Right ventricle myocardium superior (tissue), 1 donor: Measurements from ENCODE around the gene DYRK1A. TPM values are rescaled to one million over a fixed set of nuclear protein-coding genes. Genes with fewer than 3 reads are reported as not detected.

Source experiments
- ATAC-seq: fragments of 200-7000 bp; cut with Tn5 transposase; one replicate; pipeline ENCODE4 v1.9.1; 2020; ENCODE audit warnings: mild to moderate bottlenecking; ENCODE audit not compliant: poor library complexity
- DNase-seq: peaks from one replicate; pipeline ENCODE4 v3.0.0-alpha.2; 2020
- intact Hi-C: fragments of 100-400 bp; cut with DNase I; formaldehyde crosslinking; loops from one replicate; pipeline ENCODE4 v1.11.2; 2022
- total RNA-seq: library from RNA; stranded (reverse); fragmentation: NEBNext Ultra II Directional; extraction: Animal tissue kit (Norgen Biotek cat#: 25700); gene quantifications from one replicate; pipeline ENCODE4 v1.2.1, GENCODE V29; 2021
- donor health status: DM: no; HTN: yes; CAD: no; lungs with severe emphysema.

Gene DYRK1A
- total RNA-seq, 1 donor from 2014 or later = 62.7 TPM

DNA sequence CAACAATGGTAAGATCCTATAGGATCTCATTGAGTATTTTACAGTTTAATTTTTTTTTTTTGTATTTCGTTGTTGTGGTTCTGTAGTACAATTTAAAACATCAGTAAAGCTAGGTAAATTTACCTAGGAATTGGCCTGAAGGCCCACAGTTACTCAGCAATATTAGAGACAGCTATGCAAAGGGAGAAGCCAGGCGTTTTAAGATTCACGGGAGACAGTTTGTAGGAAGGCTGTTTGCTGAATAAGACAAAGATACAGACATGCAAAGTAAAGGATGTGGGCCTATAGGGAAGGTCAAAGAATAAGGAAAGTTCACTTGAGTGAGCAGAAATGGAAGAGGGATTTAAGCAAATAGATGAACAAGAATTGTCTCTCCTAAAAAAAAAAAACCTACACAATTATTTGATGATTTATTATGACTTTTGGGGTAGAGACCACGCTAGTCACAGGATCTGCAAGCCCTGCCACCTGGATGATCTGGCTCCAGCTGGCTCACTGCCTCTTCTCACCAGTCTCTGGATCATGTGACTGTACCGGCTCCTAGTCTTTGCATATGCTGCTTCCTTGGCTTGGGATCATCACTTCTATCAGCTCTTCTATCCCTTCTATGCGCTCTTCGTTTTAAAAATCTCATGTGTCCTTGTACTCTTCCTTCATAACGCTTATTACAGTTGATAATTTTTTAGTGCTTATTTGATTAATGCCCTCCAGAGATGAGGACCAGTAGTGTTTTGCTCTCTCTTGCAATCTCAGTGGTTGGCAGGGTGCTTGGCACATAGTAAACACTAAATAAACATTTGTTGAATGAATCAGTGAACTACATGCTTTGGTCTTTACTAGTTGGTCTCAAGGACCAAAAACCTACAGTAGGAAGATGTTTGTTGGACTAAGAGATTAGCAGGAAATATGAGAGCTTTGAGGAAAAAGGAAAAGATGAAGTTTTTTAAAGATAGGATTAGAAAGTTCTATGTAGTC is 14.1 kb downstream of the DYRK1A start:
- intact Hi-C loops = loop anchor here (10.0 kb wide), 1 partner anchor 54 kb away; no protein-coding TSS in a partner anchor
- DNase-seq = no peak
- peak; percentile 60 for ATAC-seq

DNA sequence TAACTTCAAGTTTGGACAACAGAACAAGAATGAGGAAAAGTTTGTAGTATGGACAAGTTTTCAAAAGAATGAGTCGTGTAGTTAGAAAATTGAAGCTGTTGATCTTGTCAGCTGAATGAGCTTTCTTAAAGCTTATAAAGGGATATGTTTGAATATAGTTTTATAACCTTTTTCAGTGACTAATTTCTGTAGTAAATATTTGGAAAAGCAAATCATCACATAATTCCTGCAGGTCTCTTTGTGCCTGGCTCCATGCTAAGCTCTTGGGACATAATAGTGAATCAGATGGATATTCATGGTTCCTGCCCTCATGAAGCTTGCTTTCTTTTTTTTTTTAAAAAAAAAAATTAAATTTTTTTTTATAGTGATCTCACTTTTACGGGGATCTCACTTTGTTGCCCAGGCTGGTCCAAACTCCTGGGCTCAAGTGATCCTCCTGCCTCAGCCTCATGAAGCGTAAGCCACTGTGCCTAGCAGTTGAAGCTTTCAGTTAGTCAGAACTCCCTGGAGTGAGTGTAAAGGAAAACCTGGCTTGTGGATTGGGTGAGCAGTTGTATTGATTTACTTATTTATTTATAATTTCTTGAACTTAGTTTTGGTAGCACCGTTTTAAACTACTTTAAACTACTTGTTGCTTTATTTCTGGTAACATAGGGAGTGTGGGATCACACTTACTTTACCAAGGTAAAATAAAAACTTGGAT is 15.5 kb downstream of the DYRK1A start:
- intact Hi-C loops = loop anchor here (10.0 kb wide), 1 partner anchor 53 kb away; no protein-coding TSS in a partner anchor
- DNase-seq (no peak), ATAC-seq (no peak)

- no peak for ATAC-seq
- intact Hi-C loops = loop anchor here (10.0 kb wide), 1 partner anchor 52 kb away; no protein-coding TSS in a partner anchor
These were observed 16.5 kb downstream of the DYRK1A start for GRCh38 chr21:37383086-37383485.

DNA sequence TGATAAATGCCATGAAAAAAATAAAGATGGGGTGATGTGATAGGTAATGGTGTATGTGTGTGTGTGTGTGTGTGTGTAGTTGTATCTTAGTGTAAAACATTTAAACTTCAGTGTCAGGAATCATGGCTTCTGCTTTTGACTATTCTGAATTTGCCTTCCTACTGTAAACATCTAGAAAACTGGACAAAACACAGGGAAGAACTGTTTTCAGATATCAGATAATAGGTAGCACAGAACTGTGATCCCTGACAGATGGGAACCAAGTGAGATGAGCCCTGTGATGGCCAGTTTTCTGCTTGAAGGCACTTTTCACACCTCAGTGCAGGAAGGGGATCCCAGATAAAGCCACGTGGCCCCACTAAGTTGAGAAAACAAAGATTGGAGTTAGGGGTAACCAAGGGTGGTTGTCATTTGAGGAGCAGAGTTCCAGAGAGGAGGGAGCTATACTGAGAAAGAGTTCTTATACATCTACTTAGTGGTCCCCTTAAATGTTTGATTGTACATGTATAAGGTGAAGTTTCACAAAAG is 17.3 kb downstream of the DYRK1A start:
- DNase-seq (no peak), ATAC-seq (no peak)
- intact Hi-C loops = loop anchor here (10.0 kb wide), 1 partner anchor 51 kb away; no protein-coding TSS in a partner anchor

More at GRCh38 chr21:37383086-37383485, 16.5 kb downstream of the DYRK1A start:
- no peak for DNase-seq

DNA sequence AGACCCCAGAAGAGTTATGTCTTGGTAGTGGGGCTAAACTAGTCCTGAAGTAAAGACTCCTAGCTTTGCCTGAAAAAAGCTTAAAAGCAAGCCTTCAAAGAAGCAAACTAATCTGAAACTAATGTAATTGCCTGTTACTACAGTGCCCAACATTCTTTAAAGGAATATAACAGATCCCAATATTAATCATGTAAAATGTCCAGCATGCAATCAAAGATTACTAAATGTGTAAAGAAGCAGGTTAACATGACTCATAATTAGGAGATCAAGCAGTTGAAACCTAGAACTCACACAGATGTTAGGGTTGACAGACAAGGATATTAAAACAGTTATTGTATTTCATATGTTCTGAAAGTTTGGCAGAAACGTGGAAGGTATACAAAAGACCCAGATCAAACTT is 17.8 kb downstream of the DYRK1A start:
- no peak for ATAC-seq
- no peak for DNase-seq
- intact Hi-C loops = loop anchor here (10.0 kb wide), 1 partner anchor 50 kb away; no protein-coding TSS in a partner anchor

DNA sequence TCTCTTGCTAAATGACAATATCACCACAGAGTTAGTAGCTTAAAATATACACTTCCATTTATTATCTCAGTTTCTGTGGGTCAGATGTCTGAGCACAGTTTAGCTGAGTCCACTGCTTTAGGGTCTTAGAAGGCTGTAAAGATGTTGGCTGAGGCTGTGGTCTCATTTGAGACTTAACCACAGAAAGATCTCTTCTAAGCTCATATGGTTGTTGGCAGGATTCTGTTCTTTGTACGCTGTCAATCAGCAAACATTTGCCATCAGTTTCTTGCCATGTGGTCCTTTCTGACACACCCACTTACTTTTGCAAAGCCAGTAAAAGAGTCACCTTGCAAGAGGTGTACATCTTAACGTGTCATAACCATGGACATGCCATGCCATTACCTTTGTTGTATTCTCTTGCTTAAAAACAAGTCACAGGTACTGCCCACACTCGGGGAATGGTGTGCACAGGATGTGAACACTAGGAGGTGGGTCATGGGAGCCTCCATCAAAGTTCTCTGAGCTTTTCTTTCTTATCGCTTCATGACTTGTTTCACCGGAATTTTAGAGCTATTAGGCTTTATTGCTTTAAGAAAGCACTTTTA is 18.7 kb downstream of the DYRK1A start:
- DNase-seq = no peak
- ATAC-seq = no peak
- intact Hi-C loops = loop anchor here (10.0 kb wide), 1 partner anchor 50 kb away; no protein-coding TSS in a partner anchor

DNA sequence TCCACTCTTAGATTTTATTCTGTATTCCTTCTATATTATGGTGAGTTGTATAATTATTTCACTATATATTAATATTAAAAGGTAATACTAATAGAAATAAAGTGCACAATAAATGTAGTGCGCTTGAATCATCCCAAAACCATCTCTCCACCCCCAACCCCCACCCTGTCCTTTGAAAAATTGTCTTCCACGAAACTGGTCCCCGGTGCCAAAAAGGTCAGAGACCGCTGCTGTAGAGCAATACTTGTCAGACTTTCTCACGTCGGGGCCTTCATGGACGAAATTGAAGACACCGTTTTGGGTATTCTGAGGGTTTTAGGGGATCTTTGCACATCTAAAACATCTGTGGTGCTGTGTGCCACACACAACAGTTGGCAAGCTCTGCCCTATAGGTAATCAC is 19.6 kb downstream of the DYRK1A start:
- intact Hi-C loops = loop anchor here (10.0 kb wide), 1 partner anchor 49 kb away; no protein-coding TSS in a partner anchor
- no peak for ATAC-seq
- no peak for DNase-seq

DNA sequence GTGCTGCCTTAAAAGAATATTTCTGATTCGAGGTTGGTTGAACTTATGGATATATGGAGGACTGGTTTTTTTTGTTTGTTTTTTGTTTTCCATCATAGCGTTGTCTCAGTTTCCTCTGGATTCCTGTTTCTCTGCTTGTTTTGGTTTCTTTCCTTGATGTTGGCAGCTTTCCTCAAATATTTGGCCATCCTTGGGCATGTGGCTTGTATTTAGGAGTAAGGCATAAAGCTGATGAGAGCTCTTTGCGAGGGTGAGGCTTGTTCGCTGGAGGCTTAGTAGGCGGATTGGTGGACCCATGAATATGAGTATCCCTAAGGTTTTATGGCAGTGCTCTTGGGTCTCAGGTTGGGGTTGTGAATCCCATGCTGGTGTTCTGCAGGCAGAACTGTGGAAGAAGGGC is 22.9 kb downstream of the DYRK1A start:
- DNase-seq = no peak
- no peak for ATAC-seq
- intact Hi-C loops = loop anchor here (10.0 kb wide), 1 partner anchor 45 kb away; no protein-coding TSS in a partner anchor

- DNase-seq (no peak), ATAC-seq (no peak)
- intact Hi-C loops = no loop called here
These were observed 25.1 kb downstream of the DYRK1A start for GRCh38 chr21:37391666-37392065.

GRCh38 chr21:37392441-37392840 is 25.9 kb downstream of the DYRK1A start:
- intact Hi-C loops = no loop called here
- DNase-seq (no peak), ATAC-seq (no peak)

DNA sequence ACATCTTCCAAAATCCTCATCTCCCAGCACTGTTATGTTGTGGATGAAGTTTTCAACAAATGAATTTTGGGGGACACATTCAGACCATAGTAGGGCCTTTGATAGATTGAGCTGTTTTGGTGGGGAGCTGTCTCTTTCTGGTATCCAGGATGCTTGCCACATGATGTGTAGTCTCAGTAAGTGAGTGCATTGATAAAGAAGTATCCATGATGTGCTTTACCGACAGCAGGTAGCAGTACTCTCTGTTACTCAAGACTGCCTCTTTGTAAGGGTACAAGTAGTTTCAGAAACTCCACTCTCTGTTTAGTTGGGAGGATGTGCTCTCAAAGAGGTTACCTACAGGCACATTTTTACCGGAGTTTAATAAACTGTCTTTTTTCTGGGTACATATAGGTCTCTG is 26.5 kb downstream of the DYRK1A start:
- DNase-seq (no peak), ATAC-seq (no peak)
- intact Hi-C loops = no loop called here

- no peak for DNase-seq
- ATAC-seq = no peak
- intact Hi-C loops = no loop called here
These were observed 27.2 kb downstream of the DYRK1A start for GRCh38 chr21:37393786-37394185.

DNA sequence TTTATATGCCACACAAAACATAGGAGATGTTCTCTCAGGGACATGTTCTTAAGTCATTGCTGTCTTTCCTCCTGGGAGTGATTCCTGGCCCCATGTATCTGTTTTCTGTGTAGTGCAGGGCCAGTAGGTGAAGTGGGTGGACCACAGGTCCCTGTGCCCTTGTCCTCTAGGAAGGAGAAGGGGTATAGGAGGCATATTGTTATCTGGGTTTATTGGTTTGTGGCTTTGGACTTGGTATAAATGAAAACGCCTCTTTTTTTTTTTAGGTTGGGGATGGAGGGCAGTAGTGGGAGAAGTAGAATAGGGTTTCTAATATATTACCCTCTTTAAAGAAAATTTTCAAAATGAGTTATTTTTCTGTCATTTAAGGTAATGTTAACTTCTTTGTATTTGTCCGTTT is 29.4 kb downstream of the DYRK1A start:
- intact Hi-C loops = no loop called here
- ATAC-seq (no peak), DNase-seq (no peak)

DNA sequence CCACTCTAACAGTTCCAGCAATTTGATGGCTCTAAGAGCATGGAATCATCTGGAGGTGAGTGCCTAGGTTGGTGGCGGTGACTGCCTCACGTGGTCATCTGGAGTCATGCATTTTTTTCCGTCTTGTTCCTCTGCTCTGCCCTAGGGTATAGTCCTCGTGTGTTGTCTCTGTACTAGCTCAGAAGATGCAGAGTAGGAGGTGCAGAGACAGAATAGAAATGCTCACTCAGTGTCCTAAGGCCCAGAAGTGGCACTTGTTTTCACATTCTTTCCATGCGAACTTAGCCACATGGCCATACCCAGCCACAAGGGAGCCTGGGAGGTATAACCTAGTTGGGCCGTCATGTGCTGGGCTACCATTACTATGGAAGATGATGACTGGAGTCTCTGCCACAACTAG is 30.3 kb downstream of the DYRK1A start:
- DNase-seq (no peak), ATAC-seq (peak; percentile 4)
- intact Hi-C loops = no loop called here

- intact Hi-C loops = no loop called here
- no peak for DNase-seq
- no peak for ATAC-seq
These were observed 32.1 kb downstream of the DYRK1A start for GRCh38 chr21:37398697-37399096.

DNA sequence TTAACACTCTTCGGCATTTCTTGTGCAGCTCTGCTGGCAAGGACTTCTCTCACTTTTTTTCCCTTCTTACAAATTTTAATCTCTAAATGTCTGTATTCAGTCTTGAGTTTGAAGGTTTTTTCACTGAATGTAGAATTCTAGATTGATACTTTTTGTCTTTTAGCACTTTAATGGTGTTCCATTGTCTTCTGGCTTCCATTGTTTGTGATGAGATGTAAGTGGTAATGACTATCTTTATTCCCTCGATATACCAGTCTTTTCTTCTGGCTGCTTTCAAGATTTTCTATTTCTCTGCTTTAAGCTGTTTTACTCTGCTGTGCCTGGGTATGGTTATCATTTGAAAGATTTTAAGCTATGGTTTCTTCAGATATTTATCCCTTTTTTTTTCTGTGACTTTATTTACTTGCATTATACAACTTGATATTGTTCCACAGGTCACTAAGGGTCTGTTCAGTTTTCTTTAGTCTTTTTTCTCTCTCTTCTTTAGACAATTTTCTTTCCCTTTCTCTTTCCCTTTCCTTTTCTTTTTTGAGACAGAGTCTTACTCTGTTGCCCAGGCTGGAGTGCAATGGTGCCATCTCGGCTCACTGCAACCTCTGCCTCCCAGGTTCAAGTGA is 35.8 kb downstream of the DYRK1A start:
- DNase-seq (no peak), ATAC-seq (no peak)
- intact Hi-C loops = no loop called here

DNA sequence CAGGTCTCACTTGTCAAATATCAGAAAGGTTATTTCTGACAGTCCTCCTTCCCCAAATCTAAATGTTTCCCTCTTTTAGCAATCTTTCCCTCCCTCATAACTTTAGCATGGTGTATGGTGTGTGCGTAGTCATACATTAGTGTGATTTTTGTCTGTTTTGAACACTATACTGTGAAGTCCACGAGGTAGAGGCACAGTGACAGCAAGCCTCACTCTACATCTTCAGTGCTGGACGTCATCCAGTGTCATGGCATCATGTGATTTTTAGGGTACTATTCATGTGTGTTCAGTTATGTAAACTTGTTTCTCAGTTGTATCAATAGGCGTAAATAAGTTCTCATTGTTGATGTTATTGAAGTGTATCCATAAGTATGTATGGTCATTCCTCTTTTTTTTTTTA is 39.1 kb downstream of the DYRK1A start:
- ATAC-seq (no peak), DNase-seq (no peak)
- intact Hi-C loops = no loop called here

DNA sequence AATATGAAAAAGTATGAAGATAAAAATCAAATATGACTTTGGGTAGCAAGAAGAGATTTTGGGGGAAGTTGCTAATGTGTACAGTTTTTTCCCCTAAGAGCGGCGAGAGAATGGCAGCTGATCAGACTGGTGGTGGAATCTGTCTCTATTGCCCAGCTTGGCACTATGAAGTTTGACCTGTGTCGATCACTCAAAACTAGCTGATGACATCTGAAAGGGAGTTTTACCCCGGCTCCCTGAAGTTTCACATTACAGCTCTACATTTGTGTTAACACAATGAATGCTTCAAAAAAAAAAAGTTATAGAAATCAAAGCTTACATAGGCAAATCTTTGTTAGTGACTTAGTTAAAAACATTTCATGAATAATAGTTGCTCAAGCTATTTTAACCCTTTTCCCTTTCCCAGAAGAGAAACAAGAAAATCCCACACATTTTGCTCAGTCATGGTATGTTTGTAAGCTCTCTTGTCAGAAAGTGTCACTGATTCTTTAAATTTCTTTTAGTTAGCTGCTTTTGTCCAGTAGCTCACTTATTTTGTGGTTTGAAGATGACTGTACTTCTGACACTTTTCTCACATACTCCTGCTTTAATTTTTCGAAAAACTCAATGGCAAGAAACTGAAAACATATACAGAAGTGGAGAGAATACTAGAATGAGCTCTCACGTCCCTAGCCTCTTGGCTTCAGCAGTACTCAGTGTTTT is 41.3 kb downstream of the DYRK1A start:
- ATAC-seq = no peak
- intact Hi-C loops = no loop called here

More for the DNA sequence above, 41.3 kb downstream of the DYRK1A start:
- DNase-seq = no peak
